AG08395 (cell line): ENCODE measurements around the gene STKLD1.
A peak's percentile ranks its signal among the peaks of the same experiment; 100 is the strongest.
"Not testable (repeated sequence)": the region's sequence is repeated elsewhere in the genome, so short reads cannot be mapped to it uniquely, and the experiment has no call there.

Experiments used
- DNase-seq: peaks from one replicate; pipeline ENCODE4 v3.0.0; 2012; ENCODE audit warnings: mixed read lengths, low spot score

The STKLD1 gene

DNA sequence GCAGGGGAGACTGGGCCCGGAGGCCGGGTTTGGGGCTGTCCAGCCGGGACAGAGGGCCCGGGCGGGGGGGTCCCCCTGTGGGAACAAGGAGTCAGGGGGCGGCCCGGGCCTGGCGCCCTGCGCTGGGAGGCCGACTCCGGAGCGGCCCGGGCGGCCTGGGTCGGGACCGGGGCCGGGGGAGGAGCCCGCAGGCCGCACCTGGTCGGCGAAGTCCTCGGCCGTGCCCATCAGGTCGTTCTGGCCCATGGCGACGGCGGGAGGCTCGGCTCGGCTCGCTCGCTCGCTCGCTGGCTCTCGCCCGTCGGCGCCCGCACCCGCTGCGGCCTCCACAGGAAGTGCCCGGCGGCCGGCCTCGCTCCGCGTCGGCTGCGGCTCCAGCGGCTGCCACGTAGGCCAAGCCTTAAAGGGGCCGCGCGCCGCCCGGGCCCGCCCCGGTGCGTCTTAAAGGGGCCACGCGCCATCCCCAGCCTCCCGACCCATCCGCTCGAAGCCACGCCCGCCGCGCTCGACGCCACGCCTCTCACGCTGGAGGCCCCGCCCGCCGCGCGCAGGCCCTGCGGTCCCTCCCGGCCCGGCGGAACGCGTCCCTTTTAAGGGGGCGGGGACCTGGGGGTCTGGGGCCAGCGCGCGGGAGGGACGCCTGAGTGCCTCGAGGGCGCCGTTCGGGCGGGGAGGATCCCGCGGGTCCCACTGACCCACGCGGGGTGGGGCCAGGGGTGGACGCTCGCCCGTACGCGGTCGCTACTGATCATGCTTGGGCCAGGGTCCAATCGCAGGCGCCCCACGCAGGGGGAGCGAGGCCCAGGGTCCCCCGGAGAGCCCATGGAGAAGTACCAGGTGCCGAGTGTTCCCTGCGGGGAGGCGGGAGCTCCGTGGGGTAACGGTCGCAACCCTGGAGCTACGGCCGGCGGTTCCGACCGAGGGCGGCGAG, at the start of gene STKLD1, which contains the start of gene SURF4:
Gene STKLD1, plus strand, starts transcription at position 643 of the 931 bp plus-strand sequence. Its CDS starts 108 bp downstream, at position 751.
Gene SURF4, minus strand, starts transcription at position 337 of the 931 bp plus-strand sequence. Its CDS starts 91 bp downstream, at position 246.
- DNase-seq: peak; percentile 99

DNA sequence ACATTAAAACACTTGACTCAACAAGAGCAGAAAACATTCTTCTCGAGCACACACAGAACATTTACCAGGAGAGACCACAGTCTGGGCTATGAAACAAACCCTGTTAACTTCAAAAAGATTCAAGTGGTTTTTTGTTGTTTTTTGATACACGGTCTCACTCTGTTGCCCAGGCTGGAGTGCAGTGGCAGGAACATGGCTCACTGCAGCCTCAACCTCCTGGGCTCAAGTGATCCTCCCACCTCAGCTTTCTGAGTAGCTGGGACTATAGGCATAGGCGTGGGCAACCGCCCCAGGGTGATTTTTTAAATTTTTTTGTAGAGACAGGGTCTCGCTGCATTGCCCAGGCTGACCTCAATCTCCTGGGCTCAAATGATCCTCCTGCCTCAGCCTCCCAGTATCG, 49.1 kb upstream of the STKLD1 start:
- not testable (repeated sequence) for DNase-seq

GRCh38 chr9:133327834-133328484, 48.2 kb upstream of the STKLD1 start:
- no peak for DNase-seq

GRCh38 chr9:133329306-133330156, 46.6 kb upstream of the STKLD1 start:
- DNase-seq: not testable (repeated sequence)

DNA sequence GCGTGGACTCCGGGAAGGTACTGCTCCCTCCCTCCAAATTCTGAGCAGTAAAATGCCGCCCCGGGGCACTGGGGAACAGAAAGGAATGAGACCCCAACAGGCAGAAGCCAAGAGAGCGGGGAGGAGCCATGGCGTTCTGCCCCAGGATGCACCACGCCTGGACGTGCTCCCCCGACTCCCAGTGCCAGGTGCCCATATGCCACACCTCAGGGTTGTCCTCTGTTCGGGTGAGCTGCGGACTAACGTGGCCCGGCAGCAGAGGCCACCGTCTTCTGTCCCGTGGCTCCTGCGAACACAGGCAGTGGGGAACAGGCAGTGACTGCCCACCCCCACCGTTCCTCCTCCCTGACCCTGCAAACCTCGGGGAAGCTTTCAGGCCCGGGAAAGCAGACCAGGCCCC, 44.9 kb upstream of the STKLD1 start:
- DNase-seq: no peak

DNA sequence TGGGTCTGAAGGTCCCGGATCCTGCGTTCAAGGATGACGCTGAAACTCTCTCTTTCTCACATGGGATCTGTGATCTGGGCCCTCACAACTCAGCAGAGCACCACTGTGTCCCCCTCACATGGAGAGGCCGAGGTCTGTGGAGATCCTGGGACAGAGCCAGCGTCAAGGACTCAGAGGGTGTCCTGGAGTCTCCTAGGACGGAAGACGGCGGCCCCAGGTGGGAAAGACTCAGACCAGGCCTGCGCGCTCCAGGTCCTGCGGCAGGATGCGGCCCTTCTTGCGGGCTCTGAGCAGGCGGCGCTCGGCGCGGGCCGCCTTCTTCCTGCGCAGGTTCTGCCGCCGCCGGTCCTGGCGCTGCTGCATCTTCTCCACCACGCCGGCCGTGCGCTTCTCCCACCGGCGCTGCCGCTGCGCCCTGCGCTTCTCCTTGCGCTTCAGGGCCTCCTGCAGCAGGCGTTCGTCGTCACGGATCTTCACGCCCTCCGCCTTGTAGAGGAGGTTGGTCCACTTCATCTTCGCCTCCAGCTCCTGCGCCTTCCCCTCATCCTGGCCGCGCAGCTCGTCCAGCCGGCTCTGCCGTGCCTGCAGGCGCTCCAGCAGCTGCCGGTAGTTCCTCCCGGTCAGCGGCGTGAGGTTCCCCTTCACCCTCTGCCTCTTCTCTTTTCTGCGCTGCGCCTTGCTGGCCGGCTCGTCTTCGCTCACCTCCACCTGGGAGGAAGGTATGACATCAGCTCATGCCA, 44.4 kb upstream of the STKLD1 start:
- no peak for DNase-seq

- DNase-seq: no peak
Observed at GRCh38 chr9:133332381-133332730, 43.8 kb upstream of the STKLD1 start.

GRCh38 chr9:133333011-133333410, 43.2 kb upstream of the STKLD1 start:
- DNase-seq: no peak

GRCh38 chr9:133333566-133333965, 42.6 kb upstream of the STKLD1 start:
- no peak for DNase-seq

DNA sequence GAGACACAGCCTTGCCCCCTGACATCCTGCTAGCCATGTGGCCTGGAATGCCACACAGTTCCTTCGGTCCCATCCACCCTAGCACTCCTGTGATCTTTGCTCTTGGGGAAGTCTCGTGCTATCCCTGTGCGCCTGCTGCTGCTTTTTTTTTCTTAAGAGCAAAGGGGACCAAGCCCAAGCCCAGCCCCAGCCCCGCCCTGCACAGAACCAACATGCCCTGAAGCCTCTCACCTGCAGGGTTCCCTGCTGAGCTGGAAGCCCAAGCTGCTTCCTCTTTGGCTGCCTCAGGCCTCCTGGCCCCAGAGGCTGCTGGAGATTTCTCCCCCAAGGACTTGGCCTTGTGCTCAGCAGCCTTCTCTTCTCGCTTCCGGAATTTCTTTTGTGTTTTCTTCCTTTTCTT, 42.0 kb upstream of the STKLD1 start:
- no peak for DNase-seq

GRCh38 chr9:133334888-133335287, 41.3 kb upstream of the STKLD1 start:
- not testable (repeated sequence) for DNase-seq

- peak; percentile 91 for DNase-seq
Observed at GRCh38 chr9:133335924-133336811, 40.0 kb upstream of the STKLD1 start, which contains the start of gene SURF6. Gene SURF6 (minus strand): TSS chr9:133336188. CDS start chr9:133336132, 56 bp downstream.

DNA sequence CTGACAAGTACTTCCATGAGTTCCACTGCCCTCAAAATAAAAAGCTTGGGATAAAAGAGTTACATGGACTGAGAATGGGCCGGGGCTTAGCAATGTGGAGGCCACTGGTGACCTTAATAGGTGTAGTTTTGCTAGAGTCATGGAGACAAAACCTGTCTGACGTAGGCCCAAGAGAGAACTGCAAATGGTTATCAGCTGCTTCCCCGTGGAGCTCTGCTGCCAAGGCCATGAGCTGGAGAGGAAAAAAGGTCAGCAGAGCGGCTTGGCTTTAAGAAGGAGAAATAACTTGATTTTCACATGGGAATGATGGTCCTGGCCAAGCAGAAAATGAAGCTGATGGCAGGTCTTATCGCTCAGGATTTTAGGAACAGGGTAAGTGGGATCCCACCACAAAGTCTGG, 36.5 kb upstream of the STKLD1 start:
- no peak for DNase-seq

GRCh38 chr9:133340256-133340655, 35.9 kb upstream of the STKLD1 start:
- no peak for DNase-seq

DNA sequence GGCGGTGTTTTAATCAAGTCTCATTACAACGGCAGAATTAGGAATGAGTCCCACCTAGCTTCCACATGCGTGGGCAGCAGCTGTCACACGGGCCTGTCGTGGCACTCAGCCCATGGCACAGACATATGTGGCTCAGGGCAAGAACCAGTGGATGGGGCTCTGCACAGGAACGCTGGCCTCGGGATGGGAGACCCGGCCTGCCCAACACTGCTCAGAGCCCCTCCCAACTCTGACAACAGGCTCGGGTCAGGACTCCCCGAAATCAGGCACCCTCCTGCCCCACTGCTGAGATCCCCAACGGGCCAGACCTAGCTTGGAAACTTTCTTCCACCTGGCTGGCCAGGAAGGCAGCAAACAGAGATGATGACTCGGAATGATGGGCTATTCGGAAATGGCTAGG, 35.2 kb upstream of the STKLD1 start:
- no peak for DNase-seq

DNA sequence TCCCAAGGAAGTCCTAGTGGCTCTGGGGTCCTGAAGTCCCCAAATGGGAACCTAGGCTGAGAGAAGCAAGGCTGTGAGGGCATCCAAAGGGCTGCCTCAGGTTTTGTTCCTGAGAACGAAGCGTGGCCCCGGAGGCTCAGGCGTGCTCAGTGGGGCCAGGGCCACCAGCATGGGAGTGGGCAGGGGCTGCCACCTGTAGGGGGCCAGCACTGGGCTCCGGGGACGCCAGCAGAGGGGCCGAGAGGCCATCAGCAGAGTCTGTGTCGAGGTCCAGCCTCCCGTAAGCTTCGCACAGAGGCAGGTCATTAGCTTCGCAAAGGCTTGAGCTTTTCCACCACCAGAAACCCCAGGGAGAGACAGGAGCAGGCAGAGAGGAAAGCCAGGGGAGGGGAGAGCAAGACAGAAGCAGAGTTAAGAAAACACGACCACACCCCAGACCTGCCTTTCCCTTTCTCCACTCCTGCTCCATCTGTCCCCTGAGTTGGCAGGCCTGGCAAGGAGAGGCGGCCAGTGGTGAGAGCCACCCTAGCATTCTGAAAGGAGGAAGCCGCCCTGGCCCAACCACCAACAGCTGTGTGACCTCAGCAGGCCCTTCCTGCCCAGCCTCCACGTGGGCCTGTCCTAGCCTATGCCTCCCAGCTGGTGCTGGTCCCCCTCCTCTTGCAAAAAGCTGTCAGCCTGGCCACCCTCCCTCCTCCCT, 34.6 kb upstream of the STKLD1 start:
- DNase-seq: no peak

DNA sequence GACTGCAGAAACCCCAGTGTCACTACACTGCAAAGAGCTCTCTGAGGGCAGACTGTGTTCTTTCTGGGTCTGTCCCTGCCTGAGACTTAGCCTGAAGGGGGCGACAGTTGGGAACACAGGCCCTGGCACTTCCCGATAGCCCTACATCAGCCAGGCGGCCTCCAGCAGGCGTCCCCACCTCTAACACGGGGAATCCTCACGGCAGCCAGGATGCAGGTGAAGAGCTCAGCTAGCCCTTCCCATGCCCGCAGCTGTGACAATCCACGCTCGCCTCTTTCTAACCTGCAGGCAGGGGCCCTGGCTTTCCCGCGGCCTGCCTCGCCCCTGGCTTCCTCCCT, 34.1 kb upstream of the STKLD1 start:
- no peak for DNase-seq

GRCh38 chr9:133342570-133342969, 33.6 kb upstream of the STKLD1 start:
- DNase-seq: no peak

- no peak for DNase-seq
Observed at GRCh38 chr9:133344071-133344470, 32.1 kb upstream of the STKLD1 start.

DNA sequence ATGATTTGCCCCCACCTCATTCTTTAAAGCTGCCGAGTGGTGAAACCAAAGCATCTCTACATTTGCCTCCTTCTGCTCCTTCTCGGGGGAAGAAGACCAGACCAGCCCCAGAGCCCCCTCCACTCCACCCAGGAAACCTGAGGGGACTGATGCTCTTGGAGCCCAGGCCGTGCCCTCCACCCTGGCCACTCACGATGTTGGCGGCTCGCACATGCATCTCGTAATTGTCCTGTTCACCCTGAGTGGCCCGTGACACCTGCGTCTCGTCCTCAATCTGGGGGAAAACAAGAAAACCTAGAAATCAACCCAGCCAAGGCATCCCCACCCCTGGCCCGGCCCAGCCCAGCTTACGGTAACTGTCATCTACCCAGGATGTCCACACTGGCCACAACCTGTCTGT, 31.2 kb upstream of the STKLD1 start:
- no peak for DNase-seq
